Brain microvascular endothelial cell (primary cell): Measurements from ENCODE around the gene PECR.

Experiments used
- DNase-seq: peaks from one replicate; pipeline ENCODE4 v3.0.0-alpha.2; 2020
- H3K27ac ChIP-seq: fragments of 250-450 bp; sonication (Bioruptor Pico); 2 replicates; pipeline ENCODE4 v1.5.1; 2020; ENCODE audit warnings: mild to moderate bottlenecking, moderate library complexity
- H3K27me3 ChIP-seq: fragments of 250-450 bp; sonication (Bioruptor Pico); replicated peaks from 2 replicates; pipeline ENCODE4 v1.5.1; 2020; ENCODE audit warnings: mild to moderate bottlenecking
- H3K36me3 ChIP-seq: fragments of 250-450 bp; sonication (Bioruptor Pico); replicated peaks from 2 replicates; pipeline ENCODE4 v1.5.1; 2020; ENCODE audit warnings: mild to moderate bottlenecking
- H3K4me3 ChIP-seq: 2 replicates; pipeline ENCODE4 v1.5.1; 2011; ENCODE audit warnings: low read depth, mild to moderate bottlenecking, control low read depth, low read length, moderate library complexity
- CTCF ChIP-seq: IDR thresholded peaks from 2 replicates; pipeline ENCODE4 v1.5.1; 2011; ENCODE audit warnings: low read depth, mild to moderate bottlenecking, moderate library complexity, low read length, control low read depth, inconsistent platforms; ENCODE audit errors: missing control alignments
- in situ Hi-C: cut with HindIII; loops from 2 replicates; pipeline ENCODE4 v1.10.0; 2017; ENCODE audit warnings: low sequenced_read_pairs, low pct_ligation_motif_present

Gene PECR

GRCh38 chr2:216031960-216032689 lies 49.5 kb downstream of the PECR start:
- no peaks in the 10 kb centered on the region for H3K27me3 ChIP-seq
- TF ChIP-seq CTCF: no peak
- in situ Hi-C loops: no loop called here
- no peak for DNase-seq
- no peaks in the 10 kb centered on the region for H3K36me3 ChIP-seq
- no peak overlapping the region for H3K4me3 ChIP-seq
- H3K27ac ChIP-seq: no peak overlapping the region

- in situ Hi-C loops: no loop called here
- no peak for TF ChIP-seq CTCF
- H3K27ac ChIP-seq: no peak overlapping the region
Measured at GRCh38 chr2:216030216-216030615, 51.4 kb downstream of the PECR start.

GRCh38 chr2:216029416-216030129 lies 52.0 kb downstream of the PECR start:
- DNase-seq: no peak
- H3K4me3 ChIP-seq: no peak overlapping the region
- in situ Hi-C loops: no loop called here
- no peak overlapping the region for H3K27ac ChIP-seq
- no peak for TF ChIP-seq CTCF
- no peaks in the 10 kb centered on the region for H3K36me3 ChIP-seq
- H3K27me3 ChIP-seq: no peaks in the 10 kb centered on the region

More at GRCh38 chr2:216030216-216030615, 51.4 kb downstream of the PECR start:
- H3K27me3 ChIP-seq: no peaks in the 10 kb centered on the region
- no peaks in the 10 kb centered on the region for H3K36me3 ChIP-seq
- no peak overlapping the region for H3K4me3 ChIP-seq
- DNase-seq: no peak

- H3K36me3 ChIP-seq: no peaks in the 10 kb centered on the region
- in situ Hi-C loops: no loop called here
- H3K27ac ChIP-seq: no peak overlapping the region
- H3K27me3 ChIP-seq: no peaks in the 10 kb centered on the region
- DNase-seq: no peak
- H3K4me3 ChIP-seq: no peak overlapping the region
- TF ChIP-seq CTCF: no peak
Measured at GRCh38 chr2:216024779-216025336, 56.8 kb downstream of the PECR start.

GRCh38 chr2:216023055-216023648 lies 58.5 kb downstream of the PECR start:
- no peak overlapping the region for H3K27ac ChIP-seq
- peak; percentile 77 for TF ChIP-seq CTCF
- no peaks in the 10 kb centered on the region for H3K36me3 ChIP-seq
- no peaks in the 10 kb centered on the region for H3K27me3 ChIP-seq
- in situ Hi-C loops: no loop called here
- peak; percentile 43 for DNase-seq
- no peak overlapping the region for H3K4me3 ChIP-seq
